ENCODE data around the gene RNU4-1. TPM values are rescaled to one million over a fixed set of nuclear protein-coding genes. Genes with fewer than 3 reads are reported as not detected.
A peak's percentile ranks its signal among the peaks of the same experiment; 100 is the strongest.
"Not testable (repeated sequence)": the region's sequence is repeated elsewhere in the genome, so short reads cannot be mapped to it uniquely, and the experiment has no call there.

RNU4-1 gene
- 6,474 and 7,038 TPM in 2 replicates for total RNA-seq
- long read RNA-seq: 0 reads

DNA sequence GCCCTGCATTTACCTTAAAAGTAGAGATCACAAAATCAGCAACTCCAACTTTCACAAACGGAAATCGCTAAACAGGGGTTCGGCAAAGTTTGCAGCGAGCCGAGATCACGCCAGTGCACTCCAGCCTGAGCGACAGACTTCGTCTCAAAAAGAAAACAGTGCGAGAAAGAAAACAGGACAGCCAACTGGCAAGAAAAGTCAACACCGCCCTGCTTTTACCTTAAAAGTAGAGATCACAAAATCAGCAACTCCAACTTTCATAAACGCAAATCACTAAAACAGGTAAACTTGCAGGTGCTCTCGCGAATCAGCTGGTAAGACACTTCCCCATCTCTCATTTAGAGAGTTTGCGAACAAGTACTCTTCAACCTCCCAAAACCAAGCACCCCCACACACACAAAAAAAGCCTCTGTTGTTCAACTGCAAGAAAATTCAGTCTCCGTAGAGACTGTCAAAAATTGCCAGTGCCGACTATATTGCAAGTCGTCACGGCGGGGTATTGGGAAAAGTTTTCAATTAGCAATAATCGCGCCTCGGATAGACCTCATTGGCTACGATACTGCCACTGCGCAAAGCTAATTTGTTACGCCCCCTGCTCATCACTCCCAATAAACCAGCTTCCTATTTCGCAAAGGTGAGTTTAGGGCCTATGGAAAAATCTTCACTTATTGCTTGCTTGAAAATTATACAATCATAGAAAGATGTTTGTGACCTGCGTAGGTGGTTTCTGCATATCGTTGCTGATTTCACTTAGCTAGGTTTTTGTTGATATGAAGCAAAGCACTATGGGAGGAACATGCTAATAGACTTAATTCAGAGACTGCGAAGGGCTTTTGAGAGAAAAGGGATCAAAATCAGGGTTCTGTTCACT lies at the start of gene RNU4-1:
RNU4-1 (minus strand) TSS at position 577 of the 871 bp plus-strand sequence.
- H3K36me3 Mint-ChIP-seq (ENCODE audit: insufficient read depth): no peaks in the 10 kb centered on the region
- TF ChIP-seq, protein P1, sequence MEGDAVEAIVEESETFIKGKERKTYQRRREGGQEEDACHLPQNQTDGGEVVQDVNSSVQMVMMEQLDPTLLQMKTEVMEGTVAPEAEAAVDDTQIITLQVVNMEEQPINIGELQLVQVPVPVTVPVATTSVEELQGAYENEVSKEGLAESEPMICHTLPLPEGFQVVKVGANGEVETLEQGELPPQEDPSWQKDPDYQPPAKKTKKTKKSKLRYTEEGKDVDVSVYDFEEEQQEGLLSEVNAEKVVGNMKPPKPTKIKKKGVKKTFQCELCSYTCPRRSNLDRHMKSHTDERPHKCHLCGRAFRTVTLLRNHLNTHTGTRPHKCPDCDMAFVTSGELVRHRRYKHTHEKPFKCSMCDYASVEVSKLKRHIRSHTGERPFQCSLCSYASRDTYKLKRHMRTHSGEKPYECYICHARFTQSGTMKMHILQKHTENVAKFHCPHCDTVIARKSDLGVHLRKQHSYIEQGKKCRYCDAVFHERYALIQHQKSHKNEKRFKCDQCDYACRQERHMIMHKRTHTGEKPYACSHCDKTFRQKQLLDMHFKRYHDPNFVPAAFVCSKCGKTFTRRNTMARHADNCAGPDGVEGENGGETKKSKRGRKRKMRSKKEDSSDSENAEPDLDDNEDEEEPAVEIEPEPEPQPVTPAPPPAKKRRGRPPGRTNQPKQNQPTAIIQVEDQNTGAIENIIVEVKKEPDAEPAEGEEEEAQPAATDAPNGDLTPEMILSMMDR (IDR thresholded peaks at IDR 0.05; ENCODE audit: unreplicated experiment): no peak
- no peaks in the 10 kb centered on the region for H3K9me3 Mint-ChIP-seq (ENCODE audit: low read depth)
- peak within 1 kb of the TSS; percentile 49 for H3K27ac Mint-ChIP-seq
- H3K27me3 Mint-ChIP-seq: no peaks in the 10 kb centered on the region
- DNase-seq (ENCODE audit: low spot score, unreplicated experiment): peak; percentile 42
- no peaks in the 10 kb centered on the region for H3K4me1 Mint-ChIP-seq (ENCODE audit: low read depth)
- H3K4me3 Mint-ChIP-seq (ENCODE audit: low read depth): no peak within 1 kb of the TSS

DNA sequence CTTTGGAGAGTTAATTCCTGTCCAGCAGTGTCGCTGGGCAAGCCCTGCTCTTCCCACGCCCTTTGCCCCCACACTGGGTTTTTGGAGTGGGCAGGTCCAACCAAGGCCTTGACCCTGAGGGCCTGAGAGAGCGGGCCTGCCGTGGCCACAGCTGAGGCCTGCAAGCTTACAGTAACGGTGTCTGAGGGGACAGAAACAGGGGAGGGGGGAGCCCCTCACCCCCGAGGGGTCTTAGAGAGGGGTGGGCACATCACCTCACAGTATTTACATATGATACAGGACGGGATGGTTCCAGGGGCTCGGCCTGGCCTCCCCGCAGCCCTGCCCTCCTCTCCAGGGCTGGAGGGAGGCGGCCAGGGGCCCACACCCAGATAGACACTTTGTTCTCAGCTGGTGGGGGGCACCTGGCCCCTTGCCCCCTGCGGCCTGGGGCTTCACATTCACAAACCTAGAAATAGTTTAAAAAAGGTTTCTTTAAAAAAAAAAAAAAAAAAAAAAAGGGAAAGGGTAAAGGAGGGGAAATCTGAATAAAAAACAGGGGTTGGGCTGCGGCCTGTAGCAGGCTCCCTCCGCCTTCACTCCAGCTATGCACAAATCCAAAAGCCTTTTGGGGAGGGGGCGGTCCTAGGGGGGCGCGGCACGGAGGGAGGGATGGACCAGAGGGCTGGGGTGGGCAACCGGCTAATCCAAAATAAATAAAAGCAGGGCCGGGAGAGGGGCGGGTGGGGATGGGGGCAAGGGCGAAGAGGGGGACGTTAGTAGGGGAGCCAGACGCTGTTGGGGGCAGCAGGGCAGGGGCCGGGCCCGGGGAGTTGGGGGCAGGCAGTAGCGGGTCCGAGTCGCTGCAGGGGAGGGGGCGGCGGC lies 49.4 kb upstream of the RNU4-1 start:
- Mint-ChIP-seq H3K9me3 (ENCODE audit: low read depth) (peaks cover 12% of the 10 kb centered on the region), H3K27ac (no peak overlapping the region), H3K36me3 (ENCODE audit: insufficient read depth) (peaks cover 20% of the 10 kb centered on the region), H3K27me3 (no peaks in the 10 kb centered on the region), H3K4me1 (ENCODE audit: low read depth) (no peaks in the 10 kb centered on the region), H3K4me3 (ENCODE audit: low read depth) (no peak overlapping the region)
- DNase-seq (ENCODE audit: low spot score, unreplicated experiment): no peak
- TF ChIP-seq, protein P1 (IDR thresholded peaks at IDR 0.05; ENCODE audit: unreplicated experiment): no peak

DNA sequence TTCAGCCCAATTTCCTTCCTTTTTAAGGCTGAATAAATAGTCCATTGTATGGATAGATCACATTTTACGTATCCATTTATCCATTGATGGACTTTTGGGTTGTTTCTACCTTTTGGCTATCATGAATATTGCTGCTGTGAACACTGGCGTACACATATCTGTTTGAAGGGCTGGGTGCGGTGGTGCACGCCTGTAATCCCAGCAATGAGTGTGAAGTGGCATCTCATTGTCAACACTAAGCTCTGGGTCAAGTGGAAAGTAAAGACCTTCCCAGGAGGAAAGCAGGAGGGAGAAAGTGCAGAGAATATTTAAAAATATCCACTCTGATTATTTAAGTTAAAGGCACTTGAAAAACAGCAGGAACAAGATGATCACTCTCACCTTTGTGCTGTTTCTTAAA lies 46.2 kb upstream of the RNU4-1 start:
- peaks cover 24% of the 10 kb centered on the region for H3K9me3 Mint-ChIP-seq (ENCODE audit: low read depth)
- no peaks in the 10 kb centered on the region for H3K4me1 Mint-ChIP-seq (ENCODE audit: low read depth)
- peaks cover 14% of the 10 kb centered on the region for H3K36me3 Mint-ChIP-seq (ENCODE audit: insufficient read depth)
- TF ChIP-seq, protein P1 (IDR thresholded peaks at IDR 0.05; ENCODE audit: unreplicated experiment): no peak
- no peak overlapping the region for H3K27ac Mint-ChIP-seq
- no peaks in the 10 kb centered on the region for H3K27me3 Mint-ChIP-seq
- H3K4me3 Mint-ChIP-seq (ENCODE audit: low read depth): no peak overlapping the region
- no peak for DNase-seq (ENCODE audit: low spot score, unreplicated experiment)

DNA sequence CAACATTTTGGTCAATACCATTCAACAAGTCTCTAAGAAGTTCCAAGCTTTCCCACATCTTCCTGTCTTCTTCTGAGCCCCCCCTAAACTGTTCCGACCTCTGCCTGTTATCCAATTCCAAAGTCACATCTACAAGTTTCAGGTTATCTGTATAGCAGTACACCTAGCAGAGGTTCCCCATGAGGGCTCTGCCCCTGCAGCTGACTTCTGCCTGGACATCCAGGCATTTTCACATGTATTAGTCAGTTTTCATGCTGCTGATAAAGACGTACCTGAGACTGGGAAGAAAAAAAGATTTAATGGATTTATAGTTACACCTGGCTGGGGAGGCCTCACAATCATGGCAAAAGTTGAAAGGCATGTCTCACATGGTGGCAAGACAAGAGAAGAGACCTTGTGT lies 44.7 kb upstream of the RNU4-1 start:
- TF ChIP-seq, protein P1 (IDR thresholded peaks at IDR 0.05; ENCODE audit: unreplicated experiment): no peak
- peaks cover 24% of the 10 kb centered on the region for H3K9me3 Mint-ChIP-seq (ENCODE audit: low read depth)
- no peak overlapping the region for H3K4me3 Mint-ChIP-seq (ENCODE audit: low read depth)
- H3K36me3 Mint-ChIP-seq (ENCODE audit: insufficient read depth): peaks cover 8% of the 10 kb centered on the region
- no peak overlapping the region for H3K27ac Mint-ChIP-seq
- no peaks in the 10 kb centered on the region for H3K4me1 Mint-ChIP-seq (ENCODE audit: low read depth)
- no peak for DNase-seq (ENCODE audit: low spot score, unreplicated experiment)
- H3K27me3 Mint-ChIP-seq: no peaks in the 10 kb centered on the region

DNA sequence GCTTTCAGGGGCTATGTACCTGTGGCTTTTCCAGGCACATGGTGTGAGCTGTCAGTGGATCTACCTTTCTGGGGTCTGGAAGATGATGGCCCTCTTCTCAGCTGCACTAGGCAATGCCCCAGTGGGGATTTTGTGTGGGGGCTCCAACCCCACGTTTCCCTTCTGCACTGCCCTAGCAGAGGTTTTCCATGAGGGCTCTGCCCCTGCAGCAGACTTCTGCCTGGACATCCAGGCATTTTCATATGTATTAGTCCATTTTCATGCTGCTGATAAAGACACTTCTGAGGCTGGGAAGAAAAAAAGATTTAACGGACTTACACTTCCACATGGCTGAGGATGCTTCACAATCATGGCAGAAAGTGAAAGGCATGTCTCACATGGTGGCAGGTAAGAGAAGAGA lies 43.4 kb upstream of the RNU4-1 start:
- not testable (repeated sequence) for H3K27ac Mint-ChIP-seq; H3K36me3 Mint-ChIP-seq (ENCODE audit: insufficient read depth); H3K4me1 Mint-ChIP-seq (ENCODE audit: low read depth); H3K27me3 Mint-ChIP-seq; H3K4me3 Mint-ChIP-seq (ENCODE audit: low read depth); DNase-seq (ENCODE audit: low spot score, unreplicated experiment)
- peaks cover 24% of the 10 kb centered on the region for H3K9me3 Mint-ChIP-seq (ENCODE audit: low read depth)

Measured in progenitor cell of endocrine pancreas (in vitro differentiated cells).